Measurements from ENCODE around the gene CELSR1. TPM values are rescaled to one million over a fixed set of nuclear protein-coding genes. Genes with fewer than 3 reads are reported as not detected.

CELSR1 gene
- total RNA-seq, 1 experiment from 2014 or later = 14.2 TPM

DNA sequence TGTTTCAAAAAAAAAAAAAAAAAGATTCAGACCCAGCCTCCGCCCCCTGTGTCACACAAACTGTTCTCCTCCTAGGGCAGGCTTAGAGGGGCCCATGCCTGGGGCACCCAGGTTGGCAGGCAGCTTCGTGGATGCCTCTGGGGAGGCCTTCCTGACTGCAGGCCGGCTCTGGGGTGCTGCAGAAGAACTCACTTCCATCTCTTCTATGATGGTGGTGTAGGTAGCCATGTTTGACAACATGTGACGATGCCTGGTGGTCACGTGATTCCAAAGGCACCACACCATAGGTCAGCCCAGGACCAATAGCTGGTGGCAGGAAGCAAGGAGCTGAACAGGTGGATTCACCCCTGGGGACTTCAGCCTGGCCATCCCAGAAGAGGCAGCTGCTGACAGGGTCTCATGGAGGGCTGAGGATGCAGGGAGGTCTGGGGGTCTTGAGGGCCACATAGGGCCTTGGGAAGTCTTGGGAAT, 24.1 kb upstream of the CELSR1 start:
- Histone ChIP-seq H3K9me2 (replicated peaks; ENCODE audit: low read length) (no peaks in the 10 kb centered on the region), H4K20me1 (ENCODE audit: low read length) (no peaks in the 10 kb centered on the region), H3F3A (ENCODE audit: low read length, unreplicated experiment) (no peaks in the 10 kb centered on the region), H3K36me3 (ENCODE audit: low read depth, low read length) (no peaks in the 10 kb centered on the region), H3K9me3 (ENCODE audit: low read length) (no peaks in the 10 kb centered on the region), H3K9ac (ENCODE audit: low read length) (no peak overlapping the region), H3K4me3 (ENCODE audit: low read length) (no peak overlapping the region), H3K27me3 (ENCODE audit: low read length) (no peaks in the 10 kb centered on the region), H3K4me1 (ENCODE audit: insufficient read depth, low read length) (peaks cover 16% of the 10 kb centered on the region), H2AFZ (ENCODE audit: low read length) (peak overlapping the region; percentile 55; the same call in 1 of the 2 replicates), H3K4me2 (ENCODE audit: low read length) (no peak overlapping the region), H3K27ac (ENCODE audit: low read length) (no peak overlapping the region), H3K79me2 (ENCODE audit: low read length) (no peaks in the 10 kb centered on the region)
- ChIA-PET CTCF (no interaction called here), POLR2A (ENCODE audit: unreplicated experiment) (no interaction called here)
- no TSS peak for BruUV-seq (replicated peaks)
- TF ChIP-seq EZH2 (IDR thresholded peaks at IDR 0.05; ENCODE audit: low read length, unreplicated experiment) (no peak), EZH2phosphoT487 (IDR thresholded peaks at IDR 0.05; ENCODE audit: borderline replicate concordance, low read length) (no peak)
- TF ChIP-seq, protein P1, sequence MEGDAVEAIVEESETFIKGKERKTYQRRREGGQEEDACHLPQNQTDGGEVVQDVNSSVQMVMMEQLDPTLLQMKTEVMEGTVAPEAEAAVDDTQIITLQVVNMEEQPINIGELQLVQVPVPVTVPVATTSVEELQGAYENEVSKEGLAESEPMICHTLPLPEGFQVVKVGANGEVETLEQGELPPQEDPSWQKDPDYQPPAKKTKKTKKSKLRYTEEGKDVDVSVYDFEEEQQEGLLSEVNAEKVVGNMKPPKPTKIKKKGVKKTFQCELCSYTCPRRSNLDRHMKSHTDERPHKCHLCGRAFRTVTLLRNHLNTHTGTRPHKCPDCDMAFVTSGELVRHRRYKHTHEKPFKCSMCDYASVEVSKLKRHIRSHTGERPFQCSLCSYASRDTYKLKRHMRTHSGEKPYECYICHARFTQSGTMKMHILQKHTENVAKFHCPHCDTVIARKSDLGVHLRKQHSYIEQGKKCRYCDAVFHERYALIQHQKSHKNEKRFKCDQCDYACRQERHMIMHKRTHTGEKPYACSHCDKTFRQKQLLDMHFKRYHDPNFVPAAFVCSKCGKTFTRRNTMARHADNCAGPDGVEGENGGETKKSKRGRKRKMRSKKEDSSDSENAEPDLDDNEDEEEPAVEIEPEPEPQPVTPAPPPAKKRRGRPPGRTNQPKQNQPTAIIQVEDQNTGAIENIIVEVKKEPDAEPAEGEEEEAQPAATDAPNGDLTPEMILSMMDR (conservative IDR thresholded peaks at IDR 0.05; ENCODE audit: low read depth, low read length) = no peak
- intact Hi-C loops (cut with micrococcal nuclease) = loop anchor here (5.0 to 10.0 kb wide), 2 partner anchors 96 to 203 kb away; partner anchors contain the start of gene TBC1D22A
- ATAC-seq = no peak
- peak; percentile 22 for DNase-seq

DNA sequence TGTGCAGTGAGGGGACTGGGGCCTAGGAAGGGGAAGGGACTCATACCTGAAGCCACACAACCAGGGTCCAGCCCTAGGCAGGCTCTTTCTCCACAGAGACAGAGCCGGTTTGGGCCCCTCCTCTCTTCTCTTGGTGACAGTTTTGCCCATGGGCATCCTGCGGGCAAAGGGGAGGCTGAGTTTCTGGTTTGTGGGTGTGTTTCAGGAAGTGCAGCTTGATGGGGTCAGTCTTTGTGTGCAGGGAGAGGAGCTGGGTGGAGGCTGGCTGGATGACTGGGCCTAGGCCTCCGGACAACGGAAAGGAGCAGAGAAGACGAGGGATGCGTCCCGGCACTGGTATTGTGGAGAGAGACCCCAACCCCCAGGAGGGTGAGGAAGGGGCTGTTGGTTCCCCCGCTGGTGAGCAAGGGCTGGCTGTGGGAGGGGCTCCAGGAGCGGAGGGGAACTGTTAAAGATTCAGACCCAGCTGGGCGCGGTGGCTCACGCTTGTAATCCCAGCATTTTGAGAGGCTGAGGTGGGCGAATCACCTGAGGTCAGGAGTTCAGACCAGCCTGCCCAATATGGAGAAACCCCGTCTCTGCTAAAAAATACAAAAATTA, 23.4 kb upstream of the CELSR1 start:
- no peak overlapping the region for H3K27ac ChIP-seq (ENCODE audit: low read length)
- BruUV-seq (replicated peaks) = no TSS peak
- ChIA-PET CTCF (no interaction called here), POLR2A (ENCODE audit: unreplicated experiment) (no interaction called here)
- H3F3A ChIP-seq (ENCODE audit: low read length, unreplicated experiment) = no peaks in the 10 kb centered on the region
- no peaks in the 10 kb centered on the region for H3K9me2 ChIP-seq (replicated peaks; ENCODE audit: low read length)
- no peaks in the 10 kb centered on the region for H3K27me3 ChIP-seq (ENCODE audit: low read length)
- no peak overlapping the region for H3K4me2 ChIP-seq (ENCODE audit: low read length)
- peaks cover 16% of the 10 kb centered on the region for H3K4me1 ChIP-seq (ENCODE audit: insufficient read depth, low read length)
- H3K4me3 ChIP-seq (ENCODE audit: low read length) = no peak overlapping the region
- no peaks in the 10 kb centered on the region for H3K36me3 ChIP-seq (ENCODE audit: low read depth, low read length)
- H2AFZ ChIP-seq (ENCODE audit: low read length) = no peak overlapping the region
- no peak overlapping the region for H3K9ac ChIP-seq (ENCODE audit: low read length)
- DNase-seq (no peak), ATAC-seq (no peak)
- intact Hi-C loops (cut with micrococcal nuclease) = loop anchor here (5.0 to 10.0 kb wide), 2 partner anchors 97 to 204 kb away; partner anchors contain the start of gene TBC1D22A
- no peaks in the 10 kb centered on the region for H4K20me1 ChIP-seq (ENCODE audit: low read length)
- TF ChIP-seq EZH2phosphoT487 (IDR thresholded peaks at IDR 0.05; ENCODE audit: borderline replicate concordance, low read length) (no peak), EZH2 (IDR thresholded peaks at IDR 0.05; ENCODE audit: low read length, unreplicated experiment) (no peak)
- TF ChIP-seq, protein P1 (conservative IDR thresholded peaks at IDR 0.05; ENCODE audit: low read depth, low read length) = no peak
- H3K9me3 ChIP-seq (ENCODE audit: low read length) = no peaks in the 10 kb centered on the region
- H3K79me2 ChIP-seq (ENCODE audit: low read length) = no peaks in the 10 kb centered on the region

DNA sequence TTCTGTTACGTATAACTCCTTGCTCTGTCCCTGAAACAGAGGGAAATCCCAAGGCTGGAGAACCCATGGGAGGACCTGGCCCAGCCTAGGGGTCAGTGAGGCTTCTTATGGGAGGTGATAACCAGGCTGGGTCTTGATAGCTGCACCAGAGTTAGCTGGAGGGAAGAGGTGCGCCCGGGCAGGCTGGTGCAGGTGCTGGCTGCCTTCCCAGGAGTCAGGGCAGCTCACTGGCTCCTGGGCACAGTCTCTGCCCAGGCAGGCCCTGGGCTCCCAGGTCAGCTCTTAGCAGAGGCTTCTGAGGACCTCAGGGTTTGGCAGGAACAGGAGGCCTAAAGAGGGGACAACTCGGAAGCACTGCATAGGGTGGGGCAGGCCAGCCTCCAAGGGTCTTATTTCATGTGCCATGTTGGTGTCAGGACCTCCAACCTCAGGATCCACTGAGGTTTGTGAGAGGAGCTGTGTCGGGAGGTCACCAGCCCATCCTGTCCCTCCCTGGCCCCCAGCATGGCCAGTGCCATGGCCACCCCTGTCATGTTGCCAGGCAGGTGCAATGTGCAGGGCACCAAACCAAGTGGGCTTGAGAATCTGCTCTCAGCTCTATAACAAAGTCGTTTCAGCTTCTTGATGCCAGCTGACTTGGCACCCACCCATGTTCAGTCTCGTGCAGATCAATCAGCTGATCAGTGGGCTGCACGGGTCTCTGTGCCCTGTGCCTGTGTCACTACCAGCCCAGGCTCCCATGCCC, 20.5 kb upstream of the CELSR1 start:
- H3K27ac ChIP-seq (ENCODE audit: low read length) = no peak overlapping the region
- H2AFZ ChIP-seq (ENCODE audit: low read length) = no peak overlapping the region
- BruUV-seq (replicated peaks) = no TSS peak
- no peaks in the 10 kb centered on the region for H3K79me2 ChIP-seq (ENCODE audit: low read length)
- ChIA-PET POLR2A (ENCODE audit: unreplicated experiment) (no interaction called here), CTCF (no interaction called here)
- no peaks in the 10 kb centered on the region for H3F3A ChIP-seq (ENCODE audit: low read length, unreplicated experiment)
- H3K4me1 ChIP-seq (ENCODE audit: insufficient read depth, low read length) = 0 out of 2 replicates have a peak, but pooled peaks cover 5% of the 10 kb centered on the region
- no peaks in the 10 kb centered on the region for H3K36me3 ChIP-seq (ENCODE audit: low read depth, low read length)
- H3K4me3 ChIP-seq (ENCODE audit: low read length) = no peak overlapping the region
- H3K9me2 ChIP-seq (replicated peaks; ENCODE audit: low read length) = no peaks in the 10 kb centered on the region
- no peak overlapping the region for H3K4me2 ChIP-seq (ENCODE audit: low read length)
- H3K9ac ChIP-seq (ENCODE audit: low read length) = no peak overlapping the region
- no peaks in the 10 kb centered on the region for H3K9me3 ChIP-seq (ENCODE audit: low read length)
- H4K20me1 ChIP-seq (ENCODE audit: low read length) = no peaks in the 10 kb centered on the region
- no peaks in the 10 kb centered on the region for H3K27me3 ChIP-seq (ENCODE audit: low read length)
- TF ChIP-seq EZH2 (IDR thresholded peaks at IDR 0.05; ENCODE audit: low read length, unreplicated experiment) (no peak), EZH2phosphoT487 (IDR thresholded peaks at IDR 0.05; ENCODE audit: borderline replicate concordance, low read length) (no peak)
- TF ChIP-seq, protein P1 (conservative IDR thresholded peaks at IDR 0.05; ENCODE audit: low read depth, low read length) = no peak
- intact Hi-C loops (cut with micrococcal nuclease) = no loop called here
- DNase-seq (no peak), ATAC-seq (no peak)

Measured in PC-3 (cell line).